ENCODE data around the gene HEG1. TPM values are rescaled to one million over a fixed set of nuclear protein-coding genes. Genes with fewer than 3 reads are reported as not detected.

The HEG1 gene
- total RNA-seq (2021) (31.8 and 34.3 TPM in 2 replicates), Bru-seq, nascent RNA (percentile 74 among the genes with signal in this experiment), BruChase-seq, experiment 1, labeled RNA remaining after a 2-hour chase (percentile 71 among the genes with signal in this experiment), BruChase-seq, experiment 2, labeled RNA remaining after a 6-hour chase (percentile 77 among the genes with signal in this experiment)
- long read RNA-seq, full-length matches to known transcripts = 1 of 16 reads
- long read RNA-seq, partial matches to known transcripts = 0 of 16 reads
- long read RNA-seq, other reads (novel, unspliced or antisense) = 15 of 16 reads

GRCh38 chr3:125055913-125056745, at the start of gene HEG1:
Gene HEG1, minus strand, starts transcription at chr3:125055997. Its CDS starts 107 bp downstream, at chr3:125055890.
- TF ChIP-seq, protein P1, sequence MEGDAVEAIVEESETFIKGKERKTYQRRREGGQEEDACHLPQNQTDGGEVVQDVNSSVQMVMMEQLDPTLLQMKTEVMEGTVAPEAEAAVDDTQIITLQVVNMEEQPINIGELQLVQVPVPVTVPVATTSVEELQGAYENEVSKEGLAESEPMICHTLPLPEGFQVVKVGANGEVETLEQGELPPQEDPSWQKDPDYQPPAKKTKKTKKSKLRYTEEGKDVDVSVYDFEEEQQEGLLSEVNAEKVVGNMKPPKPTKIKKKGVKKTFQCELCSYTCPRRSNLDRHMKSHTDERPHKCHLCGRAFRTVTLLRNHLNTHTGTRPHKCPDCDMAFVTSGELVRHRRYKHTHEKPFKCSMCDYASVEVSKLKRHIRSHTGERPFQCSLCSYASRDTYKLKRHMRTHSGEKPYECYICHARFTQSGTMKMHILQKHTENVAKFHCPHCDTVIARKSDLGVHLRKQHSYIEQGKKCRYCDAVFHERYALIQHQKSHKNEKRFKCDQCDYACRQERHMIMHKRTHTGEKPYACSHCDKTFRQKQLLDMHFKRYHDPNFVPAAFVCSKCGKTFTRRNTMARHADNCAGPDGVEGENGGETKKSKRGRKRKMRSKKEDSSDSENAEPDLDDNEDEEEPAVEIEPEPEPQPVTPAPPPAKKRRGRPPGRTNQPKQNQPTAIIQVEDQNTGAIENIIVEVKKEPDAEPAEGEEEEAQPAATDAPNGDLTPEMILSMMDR (conservative IDR thresholded peaks at IDR 0.05; ENCODE audit: low read depth, low read length) = no peak
- TF ChIP-seq EZH2 (IDR thresholded peaks at IDR 0.05; ENCODE audit: borderline replicate concordance, low read depth, low read length, poor library complexity, severe bottlenecking) = no peak
- peaks cover 33% of the 10 kb centered on the region for H3K4me1 ChIP-seq (ENCODE audit: insufficient read depth, low read length, poor library complexity, severe bottlenecking)
- no peaks in the 10 kb centered on the region for H3K9me3 ChIP-seq (ENCODE audit: low read depth, low read length, poor library complexity, severe bottlenecking)
- ChIA-PET POLR2A (ENCODE audit: low non-redundant PET) (interaction anchor here (0.7 kb wide), 1 partner anchor 380 kb away, joined by 3 read pairs; no protein-coding TSS in a partner anchor), CTCF (no interaction called here)
- H3K36me3 ChIP-seq (ENCODE audit: insufficient read depth, low read length, poor library complexity, severe bottlenecking) = no peaks in the 10 kb centered on the region
- H3K4me3 ChIP-seq (ENCODE audit: low read depth, low read length, poor library complexity, severe bottlenecking) = peak within 1 kb of the TSS; percentile 61
- BruUV-seq (replicated peaks) = no TSS peak
- H3K27ac ChIP-seq (ENCODE audit: low read depth, low read length, poor library complexity, severe bottlenecking) = peak within 1 kb of the TSS; percentile 93
- H3K27me3 ChIP-seq (replicated peaks; ENCODE audit: insufficient read depth, low read depth, low read length, poor library complexity) = no peaks in the 10 kb centered on the region
- intact Hi-C loops (cut with micrococcal nuclease; ENCODE audit: unreplicated experiment) = no loop called here
- DNase-seq (ENCODE audit: low spot score) = peak; percentile 75

DNA sequence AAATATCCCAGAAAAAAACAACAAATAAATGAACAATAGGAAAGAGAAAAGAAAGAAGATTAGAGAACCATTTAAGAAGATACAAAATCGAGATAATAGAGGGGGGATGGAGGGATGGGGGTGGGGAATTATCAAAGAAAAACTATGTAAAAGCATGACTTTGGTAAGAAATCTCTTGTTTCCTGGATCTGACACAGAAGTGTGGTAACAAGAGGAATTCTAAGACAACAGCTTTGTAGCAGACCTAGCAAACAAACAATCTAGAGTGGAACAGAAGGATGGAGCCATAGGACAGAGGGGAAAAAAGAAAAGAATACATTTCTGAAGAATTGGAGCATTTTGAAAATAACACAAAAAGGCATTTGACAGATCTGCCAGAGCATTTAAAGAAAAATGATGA, 49.3 kb upstream of the HEG1 start:
- H3K4me1 ChIP-seq (ENCODE audit: insufficient read depth, low read length, poor library complexity, severe bottlenecking) = peaks cover 10% of the 10 kb centered on the region
- POLR2A ChIA-PET (ENCODE audit: low non-redundant PET) = no interaction called here
- H3K27ac ChIP-seq (ENCODE audit: low read depth, low read length, poor library complexity, severe bottlenecking) = no peak overlapping the region
- no TSS peak for BruUV-seq (replicated peaks)
- intact Hi-C loops (cut with micrococcal nuclease; ENCODE audit: unreplicated experiment) = no loop called here
- no peaks in the 10 kb centered on the region for H3K9me3 ChIP-seq (ENCODE audit: low read depth, low read length, poor library complexity, severe bottlenecking)
- H3K36me3 ChIP-seq (ENCODE audit: insufficient read depth, low read length, poor library complexity, severe bottlenecking) = no peaks in the 10 kb centered on the region
- CTCF ChIA-PET = no interaction called here
- DNase-seq (ENCODE audit: low spot score) = no peak
- TF ChIP-seq, protein P1 (conservative IDR thresholded peaks at IDR 0.05; ENCODE audit: low read depth, low read length) = no peak
- no peak for TF ChIP-seq EZH2 (IDR thresholded peaks at IDR 0.05; ENCODE audit: borderline replicate concordance, low read depth, low read length, poor library complexity, severe bottlenecking)
- no peak overlapping the region for H3K4me3 ChIP-seq (ENCODE audit: low read depth, low read length, poor library complexity, severe bottlenecking)
- no peaks in the 10 kb centered on the region for H3K27me3 ChIP-seq (replicated peaks; ENCODE audit: insufficient read depth, low read depth, low read length, poor library complexity)

GRCh38 chr3:125104639-125105038, 48.8 kb upstream of the HEG1 start:
- no peak for DNase-seq (ENCODE audit: low spot score)
- Histone ChIP-seq H3K27ac (ENCODE audit: low read depth, low read length, poor library complexity, severe bottlenecking) (no peak overlapping the region), H3K27me3 (replicated peaks; ENCODE audit: insufficient read depth, low read depth, low read length, poor library complexity) (no peaks in the 10 kb centered on the region), H3K4me3 (ENCODE audit: low read depth, low read length, poor library complexity, severe bottlenecking) (no peak overlapping the region), H3K36me3 (ENCODE audit: insufficient read depth, low read length, poor library complexity, severe bottlenecking) (no peaks in the 10 kb centered on the region), H3K9me3 (ENCODE audit: low read depth, low read length, poor library complexity, severe bottlenecking) (no peaks in the 10 kb centered on the region), H3K4me1 (ENCODE audit: insufficient read depth, low read length, poor library complexity, severe bottlenecking) (peaks cover 10% of the 10 kb centered on the region)
- intact Hi-C loops (cut with micrococcal nuclease; ENCODE audit: unreplicated experiment) = no loop called here
- ChIA-PET POLR2A (ENCODE audit: low non-redundant PET) (no interaction called here), CTCF (no interaction called here)
- TF ChIP-seq, protein P1 (conservative IDR thresholded peaks at IDR 0.05; ENCODE audit: low read depth, low read length) = no peak
- TF ChIP-seq EZH2 (IDR thresholded peaks at IDR 0.05; ENCODE audit: borderline replicate concordance, low read depth, low read length, poor library complexity, severe bottlenecking) = no peak
- BruUV-seq (replicated peaks) = no TSS peak

Data from A673 (cell line).